ENCODE measurements around the gene DBNDD2.

Gene DBNDD2

DNA sequence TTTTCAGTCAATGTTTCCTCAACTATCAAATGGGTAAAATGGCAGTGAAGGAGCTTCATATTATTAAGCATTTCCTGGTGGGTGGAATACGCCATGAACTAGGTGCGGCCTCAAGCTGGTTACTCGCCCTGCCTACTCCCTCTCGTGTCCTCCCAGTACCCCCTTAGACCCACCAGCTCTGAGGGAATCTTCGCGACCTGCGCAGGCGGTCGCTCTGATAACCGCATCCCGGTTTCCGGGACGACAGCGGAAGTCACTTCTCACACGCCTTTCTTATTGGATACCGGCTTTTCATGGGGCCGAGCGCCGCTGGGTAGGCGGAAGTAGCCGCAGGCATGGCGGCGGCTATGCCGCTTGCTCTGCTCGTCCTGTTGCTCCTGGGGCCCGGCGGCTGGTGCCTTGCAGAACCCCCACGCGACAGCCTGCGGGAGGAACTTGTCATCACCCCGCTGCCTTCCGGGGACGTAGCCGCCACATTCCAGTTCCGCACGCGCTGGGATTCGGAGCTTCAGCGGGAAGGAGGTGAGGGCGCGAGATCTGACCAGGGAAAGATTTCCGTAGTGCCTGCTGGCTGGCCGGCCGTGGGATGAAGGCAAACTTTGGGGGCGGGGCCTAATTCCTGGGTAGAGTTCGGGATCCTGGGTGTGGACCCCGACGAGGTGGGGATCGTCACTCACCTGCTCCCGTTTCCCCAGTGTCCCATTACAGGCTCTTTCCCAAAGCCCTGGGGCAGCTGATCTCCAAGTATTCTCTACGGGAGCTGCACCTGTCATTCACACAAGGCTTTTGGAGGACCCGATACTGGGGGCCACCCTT lies 7.9 kb downstream of the DBNDD2 start, which contains the start of gene PIGT (continued):
- TF ChIP-seq, protein P1, sequence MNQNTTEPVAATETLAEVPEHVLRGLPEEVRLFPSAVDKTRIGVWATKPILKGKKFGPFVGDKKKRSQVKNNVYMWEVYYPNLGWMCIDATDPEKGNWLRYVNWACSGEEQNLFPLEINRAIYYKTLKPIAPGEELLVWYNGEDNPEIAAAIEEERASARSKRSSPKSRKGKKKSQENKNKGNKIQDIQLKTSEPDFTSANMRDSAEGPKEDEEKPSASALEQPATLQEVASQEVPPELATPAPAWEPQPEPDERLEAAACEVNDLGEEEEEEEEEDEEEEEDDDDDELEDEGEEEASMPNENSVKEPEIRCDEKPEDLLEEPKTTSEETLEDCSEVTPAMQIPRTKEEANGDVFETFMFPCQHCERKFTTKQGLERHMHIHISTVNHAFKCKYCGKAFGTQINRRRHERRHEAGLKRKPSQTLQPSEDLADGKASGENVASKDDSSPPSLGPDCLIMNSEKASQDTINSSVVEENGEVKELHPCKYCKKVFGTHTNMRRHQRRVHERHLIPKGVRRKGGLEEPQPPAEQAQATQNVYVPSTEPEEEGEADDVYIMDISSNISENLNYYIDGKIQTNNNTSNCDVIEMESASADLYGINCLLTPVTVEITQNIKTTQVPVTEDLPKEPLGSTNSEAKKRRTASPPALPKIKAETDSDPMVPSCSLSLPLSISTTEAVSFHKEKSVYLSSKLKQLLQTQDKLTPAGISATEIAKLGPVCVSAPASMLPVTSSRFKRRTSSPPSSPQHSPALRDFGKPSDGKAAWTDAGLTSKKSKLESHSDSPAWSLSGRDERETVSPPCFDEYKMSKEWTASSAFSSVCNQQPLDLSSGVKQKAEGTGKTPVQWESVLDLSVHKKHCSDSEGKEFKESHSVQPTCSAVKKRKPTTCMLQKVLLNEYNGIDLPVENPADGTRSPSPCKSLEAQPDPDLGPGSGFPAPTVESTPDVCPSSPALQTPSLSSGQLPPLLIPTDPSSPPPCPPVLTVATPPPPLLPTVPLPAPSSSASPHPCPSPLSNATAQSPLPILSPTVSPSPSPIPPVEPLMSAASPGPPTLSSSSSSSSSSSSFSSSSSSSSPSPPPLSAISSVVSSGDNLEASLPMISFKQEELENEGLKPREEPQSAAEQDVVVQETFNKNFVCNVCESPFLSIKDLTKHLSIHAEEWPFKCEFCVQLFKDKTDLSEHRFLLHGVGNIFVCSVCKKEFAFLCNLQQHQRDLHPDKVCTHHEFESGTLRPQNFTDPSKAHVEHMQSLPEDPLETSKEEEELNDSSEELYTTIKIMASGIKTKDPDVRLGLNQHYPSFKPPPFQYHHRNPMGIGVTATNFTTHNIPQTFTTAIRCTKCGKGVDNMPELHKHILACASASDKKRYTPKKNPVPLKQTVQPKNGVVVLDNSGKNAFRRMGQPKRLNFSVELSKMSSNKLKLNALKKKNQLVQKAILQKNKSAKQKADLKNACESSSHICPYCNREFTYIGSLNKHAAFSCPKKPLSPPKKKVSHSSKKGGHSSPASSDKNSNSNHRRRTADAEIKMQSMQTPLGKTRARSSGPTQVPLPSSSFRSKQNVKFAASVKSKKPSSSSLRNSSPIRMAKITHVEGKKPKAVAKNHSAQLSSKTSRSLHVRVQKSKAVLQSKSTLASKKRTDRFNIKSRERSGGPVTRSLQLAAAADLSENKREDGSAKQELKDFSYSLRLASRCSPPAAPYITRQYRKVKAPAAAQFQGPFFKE (tag by site-specific recombination; IDR thresholded peaks at IDR 0.05; ENCODE audit: borderline replicate concordance) = no peak
- TF ChIP-seq ZNF677 (tag by site-specific recombination; IDR thresholded peaks at IDR 0.05) (no peak), ZNF600 (tag by site-specific recombination; IDR thresholded peaks at IDR 0.05) (0 out of 2 replicates have a peak, but pooled peaks have one; percentile 35), ZBTB17 (tag by site-specific recombination; IDR thresholded peaks at IDR 0.05) (peak; percentile 92), EGR2 (tag by site-specific recombination; IDR thresholded peaks at IDR 0.05; ENCODE audit: low read depth) (peak; percentile 64; the same call in 1 of the 2 replicates), ZNF350 (tag by site-specific recombination; IDR thresholded peaks at IDR 0.05) (no peak), ZFP3 (tag by site-specific recombination; IDR thresholded peaks at IDR 0.05; ENCODE audit: low read depth) (no peak), ZXDB (tag by site-specific recombination; IDR thresholded peaks at IDR 0.05) (peak; percentile 66), ZNF155 (tag by site-specific recombination; IDR thresholded peaks at IDR 0.05) (no peak), YY1 (tag by site-specific recombination; IDR thresholded peaks at IDR 0.05) (peak; percentile 92), ZNF610 (tag by site-specific recombination; IDR thresholded peaks at IDR 0.05; ENCODE audit: borderline replicate concordance) (peak; percentile 23), ZNF621 (tag by site-specific recombination; IDR thresholded peaks at IDR 0.05) (no peak), ZNF585B (tag by site-specific recombination; IDR thresholded peaks at IDR 0.05) (no peak), ZNF571 (tag by site-specific recombination; IDR thresholded peaks at IDR 0.05) (no peak), ZNF433 (tag by site-specific recombination; IDR thresholded peaks at IDR 0.05; ENCODE audit: low read depth) (no peak), REPIN1 (tag by site-specific recombination; IDR thresholded peaks at IDR 0.05; ENCODE audit: low read depth) (no peak), SP2 (tag by site-specific recombination; IDR thresholded peaks at IDR 0.05) (peak; percentile 93), GLIS1 (tag by site-specific recombination; IDR thresholded peaks at IDR 0.05) (0 out of 2 replicates have a peak, but pooled peaks have one; percentile 31), ZNF10 (tag by site-specific recombination; IDR thresholded peaks at IDR 0.05) (no peak), ZNF37A (tag by site-specific recombination; IDR thresholded peaks at IDR 0.05) (no peak)
- TF ChIP-seq, protein P2, sequence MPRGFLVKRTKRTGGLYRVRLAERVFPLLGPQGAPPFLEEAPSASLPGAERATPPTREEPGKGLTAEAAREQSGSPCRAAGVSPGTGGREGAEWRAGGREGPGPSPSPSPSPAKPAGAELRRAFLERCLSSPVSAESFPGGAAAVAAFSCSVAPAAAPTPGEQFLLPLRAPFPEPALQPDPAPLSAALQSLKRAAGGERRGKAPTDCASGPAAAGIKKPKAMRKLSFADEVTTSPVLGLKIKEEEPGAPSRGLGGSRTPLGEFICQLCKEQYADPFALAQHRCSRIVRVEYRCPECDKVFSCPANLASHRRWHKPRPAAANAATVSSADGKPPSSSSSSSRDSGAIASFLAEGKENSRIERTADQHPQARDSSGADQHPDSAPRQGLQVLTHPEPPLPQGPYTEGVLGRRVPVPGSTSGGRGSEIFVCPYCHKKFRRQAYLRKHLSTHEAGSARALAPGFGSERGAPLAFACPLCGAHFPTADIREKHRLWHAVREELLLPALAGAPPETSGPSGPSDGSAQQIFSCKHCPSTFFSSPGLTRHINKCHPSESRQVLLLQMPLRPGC (tag by site-specific recombination; IDR thresholded peaks at IDR 0.05) = no peak
- TF ChIP-seq, protein P3, sequence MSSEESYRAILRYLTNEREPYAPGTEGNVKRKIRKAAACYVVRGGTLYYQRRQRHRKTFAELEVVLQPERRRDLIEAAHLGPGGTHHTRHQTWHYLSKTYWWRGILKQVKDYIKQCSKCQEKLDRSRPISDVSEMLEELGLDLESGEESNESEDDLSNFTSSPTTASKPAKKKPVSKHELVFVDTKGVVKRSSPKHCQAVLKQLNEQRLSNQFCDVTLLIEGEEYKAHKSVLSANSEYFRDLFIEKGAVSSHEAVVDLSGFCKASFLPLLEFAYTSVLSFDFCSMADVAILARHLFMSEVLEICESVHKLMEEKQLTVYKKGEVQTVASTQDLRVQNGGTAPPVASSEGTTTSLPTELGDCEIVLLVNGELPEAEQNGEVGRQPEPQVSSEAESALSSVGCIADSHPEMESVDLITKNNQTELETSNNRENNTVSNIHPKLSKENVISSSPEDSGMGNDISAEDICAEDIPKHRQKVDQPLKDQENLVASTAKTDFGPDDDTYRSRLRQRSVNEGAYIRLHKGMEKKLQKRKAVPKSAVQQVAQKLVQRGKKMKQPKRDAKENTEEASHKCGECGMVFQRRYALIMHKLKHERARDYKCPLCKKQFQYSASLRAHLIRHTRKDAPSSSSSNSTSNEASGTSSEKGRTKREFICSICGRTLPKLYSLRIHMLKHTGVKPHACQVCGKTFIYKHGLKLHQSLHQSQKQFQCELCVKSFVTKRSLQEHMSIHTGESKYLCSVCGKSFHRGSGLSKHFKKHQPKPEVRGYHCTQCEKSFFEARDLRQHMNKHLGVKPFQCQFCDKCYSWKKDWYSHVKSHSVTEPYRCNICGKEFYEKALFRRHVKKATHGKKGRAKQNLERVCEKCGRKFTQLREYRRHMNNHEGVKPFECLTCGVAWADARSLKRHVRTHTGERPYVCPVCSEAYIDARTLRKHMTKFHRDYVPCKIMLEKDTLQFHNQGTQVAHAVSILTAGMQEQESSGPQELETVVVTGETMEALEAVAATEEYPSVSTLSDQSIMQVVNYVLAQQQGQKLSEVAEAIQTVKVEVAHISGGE (tag by site-specific recombination; conservative IDR thresholded peaks at IDR 0.05; ENCODE audit: low read depth) = peak; percentile 85
- TF ChIP-seq, protein P4, sequence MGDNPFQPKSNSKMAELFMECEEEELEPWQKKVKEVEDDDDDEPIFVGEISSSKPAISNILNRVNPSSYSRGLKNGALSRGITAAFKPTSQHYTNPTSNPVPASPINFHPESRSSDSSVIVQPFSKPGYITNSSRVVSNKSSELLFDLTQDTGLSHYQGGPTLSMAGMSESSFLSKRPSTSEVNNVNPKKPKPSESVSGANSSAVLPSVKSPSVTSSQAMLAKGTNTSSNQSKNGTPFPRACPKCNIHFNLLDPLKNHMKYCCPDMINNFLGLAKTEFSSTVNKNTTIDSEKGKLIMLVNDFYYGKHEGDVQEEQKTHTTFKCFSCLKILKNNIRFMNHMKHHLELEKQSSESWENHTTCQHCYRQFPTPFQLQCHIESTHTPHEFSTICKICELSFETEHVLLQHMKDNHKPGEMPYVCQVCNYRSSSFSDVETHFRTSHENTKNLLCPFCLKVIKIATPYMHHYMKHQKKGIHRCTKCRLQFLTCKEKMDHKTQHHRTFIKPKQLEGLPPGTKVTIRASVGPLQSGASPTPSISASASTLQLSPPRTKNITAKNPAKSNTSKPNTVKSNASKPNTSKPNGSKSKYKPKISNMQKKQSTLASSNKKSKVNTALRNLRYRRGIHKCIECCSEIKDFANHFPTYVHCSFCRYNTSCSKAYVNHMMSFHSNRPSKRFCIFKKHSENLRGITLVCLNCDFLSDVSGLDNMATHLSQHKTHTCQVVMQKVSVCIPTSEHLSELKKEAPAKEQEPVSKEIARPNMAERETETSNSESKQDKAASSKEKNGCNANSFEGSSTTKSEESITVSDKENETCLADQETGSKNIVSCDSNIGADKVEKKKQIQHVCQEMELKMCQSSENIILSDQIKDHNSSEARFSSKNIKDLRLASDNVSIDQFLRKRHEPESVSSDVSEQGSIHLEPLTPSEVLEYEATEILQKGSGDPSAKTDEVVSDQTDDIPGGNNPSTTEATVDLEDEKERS (tag by site-specific recombination; IDR thresholded peaks at IDR 0.05) = no peak

Data from HEK293 (cell line).